AG10803 (cell line): ENCODE measurements around the gene CTSD.

Source experiments
- DNase-seq: peaks from one replicate; pipeline ENCODE4 v3.0.0; 2010; ENCODE audit warnings: low read depth
- H3K4me3 ChIP-seq: 2 replicates; pipeline ENCODE4 v1.5.1; 2011; ENCODE audit warnings: mild to moderate bottlenecking, low read length, control low read depth
- TF ChIP-seq, protein P1 (sequence below): conservative IDR thresholded peaks from 2 replicates; pipeline ENCODE4 v1.5.1; 2011; ENCODE audit warnings: mild to moderate bottlenecking, low read length, control low read depth, inconsistent platforms

The CTSD gene

GRCh38 chr11:1751531-1751921 is 12.2 kb downstream of the CTSD start:
- DNase-seq, result no peak
- TF ChIP-seq, protein P1, sequence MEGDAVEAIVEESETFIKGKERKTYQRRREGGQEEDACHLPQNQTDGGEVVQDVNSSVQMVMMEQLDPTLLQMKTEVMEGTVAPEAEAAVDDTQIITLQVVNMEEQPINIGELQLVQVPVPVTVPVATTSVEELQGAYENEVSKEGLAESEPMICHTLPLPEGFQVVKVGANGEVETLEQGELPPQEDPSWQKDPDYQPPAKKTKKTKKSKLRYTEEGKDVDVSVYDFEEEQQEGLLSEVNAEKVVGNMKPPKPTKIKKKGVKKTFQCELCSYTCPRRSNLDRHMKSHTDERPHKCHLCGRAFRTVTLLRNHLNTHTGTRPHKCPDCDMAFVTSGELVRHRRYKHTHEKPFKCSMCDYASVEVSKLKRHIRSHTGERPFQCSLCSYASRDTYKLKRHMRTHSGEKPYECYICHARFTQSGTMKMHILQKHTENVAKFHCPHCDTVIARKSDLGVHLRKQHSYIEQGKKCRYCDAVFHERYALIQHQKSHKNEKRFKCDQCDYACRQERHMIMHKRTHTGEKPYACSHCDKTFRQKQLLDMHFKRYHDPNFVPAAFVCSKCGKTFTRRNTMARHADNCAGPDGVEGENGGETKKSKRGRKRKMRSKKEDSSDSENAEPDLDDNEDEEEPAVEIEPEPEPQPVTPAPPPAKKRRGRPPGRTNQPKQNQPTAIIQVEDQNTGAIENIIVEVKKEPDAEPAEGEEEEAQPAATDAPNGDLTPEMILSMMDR, result no peak
- no peak overlapping the region for H3K4me3 ChIP-seq

DNA sequence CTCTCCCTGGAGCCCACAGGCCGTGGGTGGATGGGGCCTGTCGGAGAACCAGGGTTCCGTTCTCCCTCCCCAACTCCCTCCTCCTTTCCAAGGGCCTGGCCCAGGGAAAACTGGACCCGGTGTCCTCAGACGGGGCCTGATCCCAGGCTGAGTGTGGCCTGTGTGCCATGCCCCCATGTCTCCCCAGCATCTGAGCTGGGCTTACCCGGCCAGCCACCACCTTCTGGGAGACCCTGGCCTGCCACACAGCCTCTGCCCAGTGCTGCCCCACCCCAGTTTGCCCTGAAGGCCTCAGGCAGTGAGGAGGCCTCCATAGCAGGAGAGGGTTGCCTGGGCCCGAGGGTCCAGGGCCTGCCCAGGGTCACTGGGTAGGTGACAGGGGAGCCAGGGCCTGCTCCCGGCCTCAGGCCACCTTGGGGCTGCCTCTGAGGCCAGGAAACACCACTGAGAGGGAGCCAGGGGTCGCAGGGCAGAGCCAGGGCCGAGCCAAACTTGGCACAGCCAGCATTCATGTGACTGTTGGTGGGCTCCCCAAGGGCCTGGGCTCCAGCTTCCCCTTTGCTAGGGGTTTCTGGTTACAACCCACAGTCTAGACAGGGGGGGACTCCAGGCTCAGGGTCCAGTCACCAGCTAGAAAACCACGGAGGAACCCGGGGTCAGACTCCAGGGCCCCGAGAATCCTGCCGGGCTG is 12.7 kb downstream of the CTSD start:
- no peak for DNase-seq
- no peak overlapping the region for H3K4me3 ChIP-seq
- TF ChIP-seq, protein P1, result no peak

DNA sequence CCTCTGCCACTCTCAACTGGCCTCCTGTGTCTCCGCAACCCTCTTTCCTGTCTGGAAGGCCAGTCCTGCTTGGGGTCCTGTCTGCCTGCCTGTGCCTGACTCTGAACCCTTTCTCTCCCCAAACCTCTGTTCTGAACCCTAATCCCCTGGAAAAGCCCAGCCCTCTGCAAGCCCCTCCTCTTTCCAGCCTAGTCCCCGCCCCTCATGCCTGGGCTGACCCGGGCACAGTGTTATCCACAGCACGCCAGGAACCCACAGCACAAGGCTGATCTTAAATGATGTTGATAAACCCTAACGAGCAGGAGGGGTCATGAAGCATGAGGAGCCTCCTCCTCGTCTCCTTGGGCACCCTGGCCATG is 13.3 kb downstream of the CTSD start, which contains the start of gene IFITM10:
TSS of gene IFITM10 (minus strand) at position 115 of the 359 bp plus-strand sequence. CDS start 153 bp downstream, outside the sequence.
- H3K4me3 ChIP-seq, result peak within 1 kb of the TSS; percentile 28
- TF ChIP-seq, protein P1, result no peak
- DNase-seq, result no peak

- DNase-seq, result peak; percentile 87
- peak overlapping the region; percentile 28 for H3K4me3 ChIP-seq
- TF ChIP-seq, protein P1, result no peak
Measured at GRCh38 chr11:1749395-1750351, 14.1 kb downstream of the CTSD start.

DNA sequence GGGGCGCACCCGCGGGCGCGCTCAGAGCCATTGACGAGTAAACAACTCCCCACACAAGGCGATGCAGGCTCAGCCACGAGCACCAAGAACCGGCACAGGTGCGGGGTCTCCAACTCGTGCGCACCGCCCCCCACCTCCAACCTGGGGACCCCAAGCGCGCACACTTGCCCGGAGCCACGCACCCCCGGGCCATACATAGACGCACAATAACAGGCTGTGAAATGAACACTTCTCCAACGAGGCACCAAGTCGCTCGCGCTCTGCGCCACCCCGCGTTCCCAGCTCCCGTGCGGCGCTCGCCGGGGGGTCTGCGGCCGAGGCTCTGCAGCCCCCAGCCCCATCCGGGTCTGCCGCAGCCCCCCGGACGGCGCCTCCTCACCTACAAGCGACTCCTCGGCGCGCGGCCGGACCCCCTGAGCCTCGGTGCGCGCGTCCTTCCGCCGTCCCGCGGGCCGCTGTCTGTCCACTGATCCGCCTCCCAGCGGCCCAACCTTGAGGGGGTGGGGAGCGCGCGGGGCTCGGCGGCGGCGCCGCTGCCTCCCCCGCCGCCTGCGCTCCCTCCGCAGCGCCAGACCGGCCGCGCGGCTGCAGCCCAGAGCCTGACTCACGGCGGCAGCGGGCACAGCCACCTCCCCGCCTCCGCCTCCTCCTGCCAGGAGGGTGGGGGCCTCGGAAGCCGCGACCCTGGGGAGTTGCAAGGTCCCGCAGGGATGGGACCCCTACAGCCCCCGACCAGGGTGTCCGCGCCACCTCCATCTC is 14.9 kb downstream of the CTSD start:
- H3K4me3 ChIP-seq, result peak overlapping the region; percentile 46
- TF ChIP-seq, protein P1, result no peak
- no peak for DNase-seq

DNA sequence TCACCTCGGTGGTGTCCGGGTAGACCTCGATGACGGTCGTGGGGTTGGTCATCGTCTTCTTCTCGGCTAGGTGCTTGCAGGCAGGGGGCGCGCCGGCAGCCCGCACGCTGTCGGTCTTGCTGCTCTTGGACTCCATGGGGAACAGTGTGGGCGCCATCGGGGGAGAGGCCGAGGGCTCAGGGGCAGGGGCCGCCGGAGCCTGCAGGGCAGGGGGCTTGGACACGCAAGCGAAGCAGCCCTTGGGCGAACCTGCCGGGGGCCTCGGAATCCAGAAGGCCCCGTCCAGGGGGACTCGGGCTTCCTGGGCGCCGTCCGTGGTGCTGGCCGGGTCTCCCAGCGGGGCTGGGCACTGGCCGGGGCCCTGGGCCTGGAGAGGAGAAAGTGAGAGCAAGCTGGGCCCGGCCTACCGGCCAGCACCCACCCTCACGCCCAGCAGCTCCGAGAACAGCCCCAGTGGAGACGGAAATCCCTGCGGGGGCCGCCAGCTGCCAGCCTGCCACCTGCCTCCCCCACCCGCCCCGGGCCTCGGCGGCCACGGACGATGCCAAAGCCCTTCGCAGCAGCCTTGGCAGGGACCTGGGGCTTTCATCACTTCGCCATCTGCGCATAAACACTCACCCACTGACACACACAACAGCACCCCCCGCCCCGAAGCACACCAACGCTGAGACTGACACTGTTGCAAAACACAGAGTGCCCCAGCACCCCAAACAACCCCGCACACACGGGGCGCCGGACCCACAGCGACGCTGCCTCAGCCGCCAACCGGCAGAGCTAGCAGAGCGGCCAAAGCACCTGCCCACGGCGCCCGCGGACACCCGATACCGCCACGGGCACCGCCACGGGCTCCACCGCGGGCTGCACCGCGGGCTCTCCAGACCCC is 15.7 kb downstream of the CTSD start:
- no peak for DNase-seq
- peak overlapping the region; percentile 46 for H3K4me3 ChIP-seq

More for the DNA sequence above, 15.7 kb downstream of the CTSD start:
- TF ChIP-seq, protein P1, result no peak
